HCT116 (cell line): ENCODE measurements around the gene C4A. TPM values are rescaled to one million over a fixed set of nuclear protein-coding genes. Genes with fewer than 3 reads are reported as not detected.
"Not testable (repeated sequence)": the region's sequence is repeated elsewhere in the genome, so short reads cannot be mapped to it uniquely, and the experiment has no call there.

ENCODE experiments used
- ATAC-seq: fragments of 200-7000 bp; cut with Tn5 transposase; 2 replicates; pipeline ENCODE4 v1.9.1; 2020; ENCODE audit warnings: mild to moderate bottlenecking, moderate library complexity
- BruUV-seq: library from RNA; stranded (reverse); fragments of 400-500 nt; replicated peaks from 2 replicates; lab custom pipeline; 2021; lab: Mats Ljungman, UMichigan
- CTCF ChIA-PET: fragments of 300-600 bp; sonication (Branson Sonifier 250); formaldehyde crosslinking; loops from one replicate; lab custom pipeline; 2021; ENCODE audit warnings: antibody characterized with exemption; lab: Charles Lee
- POLR2A ChIA-PET: fragments of 300-600, 350-600 bp; sonication (Branson Sonifier 250); formaldehyde crosslinking; loops from one replicate; lab custom pipeline; 2021; ENCODE audit warnings: antibody characterized with exemption; lab: Charles Lee
- RAD21 ChIA-PET, 2 experiments: fragments of 300-600 bp; sonication (Branson Sonifier 250); formaldehyde crosslinking; loops; one replicate each; lab custom pipeline; 2023; ENCODE audit warnings: low total read pairs in 2 of 2; ENCODE audit not compliant: uncharacterized antibody in 2 of 2, unreplicated experiment in 2 of 2, low non-redundant PET in 1 of 2; lab: Charles Lee
- DNase-seq: peaks from one replicate; pipeline ENCODE4 v3.0.0-alpha.2; 2010; ENCODE audit warnings: low read depth, low spot score
- H2AFZ ChIP-seq: fragments of 200-600 bp; shearing (Covaris generic), sonication (generic); 2 replicates; pipeline ENCODE4 v1.6.1; 2017; ENCODE audit warnings: low read depth, mixed run types, mixed read lengths, antibody characterized with exemption, low read length; ENCODE audit not compliant: poor library complexity, severe bottlenecking
- H3K27ac ChIP-seq: 2 replicates; pipeline ENCODE4 v1.5.1; 2012; ENCODE audit warnings: low read depth, low read length
- H3K27me3 ChIP-seq: fragments of 200-600 bp; sonication (generic); 2 replicates; pipeline ENCODE4 v1.6.1; 2016; ENCODE audit warnings: mixed run types, low read length, mixed read lengths; ENCODE audit not compliant: insufficient read depth
- H3K36me3 ChIP-seq, 2 experiments: fragments of 200-500 bp in 1 of 2; fragments of 200-600 bp in 1 of 2; sonication (Bioruptor generic) in 1 of 2; sonication (generic) in 1 of 2; 2 replicates each; pipeline versions ENCODE4 v1.5.1 to v1.6.1; 2014 to 2016; ENCODE audit warnings: low read length in 2 of 2, inconsistent platforms in 1 of 2, mixed read lengths in 1 of 2, mixed run types in 1 of 2; ENCODE audit not compliant: insufficient read depth in 2 of 2, control insufficient read depth in 1 of 2
- H3K4me1 ChIP-seq, 2 experiments: fragments of 200-600 bp in 1 of 2; sonication (generic) in 1 of 2; 2 replicates each; pipeline versions ENCODE4 v1.5.1 to v1.6.1; 2012 to 2017; ENCODE audit warnings: low read length in 2 of 2, inconsistent platforms in 1 of 2, mild to moderate bottlenecking in 1 of 2, mixed read lengths in 1 of 2, mixed run types in 1 of 2, moderate library complexity in 1 of 2; ENCODE audit not compliant: insufficient read depth in 2 of 2, control insufficient read depth in 1 of 2
- H3K4me2 ChIP-seq: fragments of 200-600 bp; sonication (generic); 2 replicates; pipeline ENCODE4 v1.6.1; 2017; ENCODE audit warnings: mixed run types, low read length, mixed read lengths
- H3K4me3 ChIP-seq, 2 experiments: fragments of 200-600 bp in 1 of 2; sonication (generic) in 1 of 2; replicated peaks in 1 of 2; 2 replicates each; pipeline ENCODE4 v1.5.1; 2011 to 2016; ENCODE audit warnings: low read length in 2 of 2, control low read depth in 1 of 2, low read depth in 1 of 2, mild to moderate bottlenecking in 1 of 2, mixed read lengths in 1 of 2, mixed run types in 1 of 2
- H3K79me2 ChIP-seq: fragments of 200-600 bp; sonication (generic); 2 replicates; pipeline ENCODE4 v1.6.1; 2017; ENCODE audit warnings: mild to moderate bottlenecking, mixed run types, low read length, moderate library complexity, mixed read lengths; ENCODE audit not compliant: insufficient read depth
- H3K9ac ChIP-seq: fragments of 200-600 bp; sonication (generic); 2 replicates; pipeline ENCODE4 v1.6.1; 2016; ENCODE audit warnings: low read length, mixed read lengths
- H3K9me2 ChIP-seq: fragments of 200-600 bp; sonication (generic), shearing (Covaris generic); 2 replicates; pipeline ENCODE4 v1.6.1; 2017; ENCODE audit warnings: mixed run types, mild to moderate bottlenecking, moderate library complexity; ENCODE audit not compliant: insufficient read depth
- H3K9me3 ChIP-seq, 2 experiments: fragments of 200-500 bp in 1 of 2; fragments of 200-600 bp in 1 of 2; sonication (Bioruptor generic) in 1 of 2; sonication (generic) in 1 of 2; 2 replicates each; pipeline ENCODE4 v1.6.1; 2014 to 2017; ENCODE audit warnings: low read length in 2 of 2, mixed read lengths in 2 of 2, inconsistent platforms in 1 of 2, low read depth in 1 of 2, mild to moderate bottlenecking in 1 of 2, mixed run types in 1 of 2, moderate library complexity in 1 of 2; ENCODE audit not compliant: control insufficient read depth in 1 of 2, insufficient read depth in 1 of 2
- H4K20me1 ChIP-seq: fragments of 200-600 bp; sonication (generic), shearing (Covaris generic); 2 replicates; pipeline ENCODE4 v1.6.1; 2017; ENCODE audit warnings: mixed run types, mild to moderate bottlenecking, moderate library complexity; ENCODE audit not compliant: insufficient read depth
- CBX3 ChIP-seq: IDR thresholded peaks from 2 replicates; pipeline ENCODE4 v1.6.1; 2012; ENCODE audit warnings: low read depth
- CEBPB ChIP-seq: IDR thresholded peaks from 2 replicates; pipeline ENCODE4 v1.6.1; 2012; ENCODE audit warnings: low read depth
- EGR1 ChIP-seq: IDR thresholded peaks from 2 replicates; pipeline ENCODE4 v1.6.1; 2012; ENCODE audit warnings: low read depth
- EZH2 ChIP-seq: fragments of 200-600 bp; sonication (generic); IDR thresholded peaks from 2 replicates; pipeline ENCODE4 v1.6.1; 2017; ENCODE audit warnings: antibody characterized with exemption, mixed run types
- FOSL1 ChIP-seq: IDR thresholded peaks from 2 replicates; pipeline ENCODE4 v1.6.1; 2012; ENCODE audit warnings: low read depth
- POLR2AphosphoS5 ChIP-seq: IDR thresholded peaks from 2 replicates; pipeline ENCODE4 v1.6.1; 2011; ENCODE audit warnings: mild to moderate bottlenecking, low read depth, low read length, moderate library complexity
- RAD21 ChIP-seq: IDR thresholded peaks from 2 replicates; pipeline ENCODE4 v1.6.1; 2012; ENCODE audit warnings: low read depth, mild to moderate bottlenecking
- SP1 ChIP-seq: IDR thresholded peaks from 2 replicates; pipeline ENCODE4 v1.6.1; 2012; ENCODE audit warnings: low read depth
- ZFX ChIP-seq: fragments of 450-650 bp; IDR thresholded peaks from 2 replicates; pipeline ENCODE4 v1.6.1; 2017
- intact Hi-C: fragments of 100-400 bp; cut with micrococcal nuclease; formaldehyde crosslinking; loops from 2 replicates; pipeline ENCODE4 v1.10.0; 2022
- microRNA counts: library from miRNA; unstranded; fragments of <30 nt; microRNA quantifications from one replicate; lab custom pipeline; 2015
- microRNA-seq: library from miRNA; unstranded; fragments of <30 nt; microRNA quantifications from one replicate; pipeline ENCODE4, GENCODE V29; 2016; ENCODE audit warnings: borderline number of aligned reads
- total RNA-seq: library from RNA; stranded (reverse); gene quantifications from one replicate; pipeline ENCODE4 v1.2.1, GENCODE V29; 2021; ENCODE audit not compliant: unreplicated experiment
- TF ChIP-seq, protein P1 (sequence below), 3 experiments: fragments of 200-600 bp in 1 of 3; sonication (generic) in 1 of 3; IDR thresholded peaks in 2 of 3; conservative IDR thresholded peaks in 1 of 3; 2 replicates each; pipeline ENCODE4 v1.5.1; 2012 to 2017; ENCODE audit warnings: low read depth in 2 of 3, low read length in 2 of 3, antibody characterized with exemption in 1 of 3, borderline replicate concordance in 1 of 3, control low read depth in 1 of 3, mild to moderate bottlenecking in 1 of 3, mixed read lengths in 1 of 3, mixed run types in 1 of 3, moderate library complexity in 1 of 3; ENCODE audit not compliant: insufficient read depth in 1 of 3

Gene C4A
- total RNA-seq, 1 experiment from 2014 or later = 5.1 TPM

DNA sequence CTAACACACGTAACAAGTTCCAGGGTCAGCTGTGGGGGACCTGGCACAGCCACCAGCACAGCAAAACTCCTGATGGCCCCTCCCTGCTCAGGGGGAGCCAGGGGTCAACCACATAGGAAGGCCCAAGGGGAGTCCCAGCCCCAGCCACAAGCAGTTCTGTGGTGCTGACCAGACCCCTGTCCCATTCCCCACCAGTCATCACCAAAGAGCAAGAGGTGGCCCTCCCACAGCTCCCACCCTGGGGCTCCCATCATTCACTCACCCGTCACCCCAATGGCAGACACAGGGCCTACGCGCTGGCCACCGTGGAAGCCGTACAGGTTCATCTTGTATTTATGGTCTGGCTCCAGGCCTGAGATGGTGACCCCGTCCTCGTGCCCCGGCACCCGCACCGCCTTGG, 67.9 kb downstream of the C4A start:
- H3K36me3 ChIP-seq, intact Hi-C loops, RAD21 ChIA-PET, H4K20me1 ChIP-seq, DNase-seq, H3K27me3 ChIP-seq, POLR2A ChIA-PET, BruUV-seq, CTCF ChIA-PET, H3K9me3 ChIP-seq, H3K79me2 ChIP-seq, H3K9ac ChIP-seq, H3K27ac ChIP-seq, ATAC-seq, H3K9me2 ChIP-seq, H3K4me3 ChIP-seq, H3K4me2 ChIP-seq, H2AFZ ChIP-seq: not testable (repeated sequence)
- H3K4me1 ChIP-seq = peaks cover 9 to 27% of the 10 kb centered on the region in 2 experiments

DNA sequence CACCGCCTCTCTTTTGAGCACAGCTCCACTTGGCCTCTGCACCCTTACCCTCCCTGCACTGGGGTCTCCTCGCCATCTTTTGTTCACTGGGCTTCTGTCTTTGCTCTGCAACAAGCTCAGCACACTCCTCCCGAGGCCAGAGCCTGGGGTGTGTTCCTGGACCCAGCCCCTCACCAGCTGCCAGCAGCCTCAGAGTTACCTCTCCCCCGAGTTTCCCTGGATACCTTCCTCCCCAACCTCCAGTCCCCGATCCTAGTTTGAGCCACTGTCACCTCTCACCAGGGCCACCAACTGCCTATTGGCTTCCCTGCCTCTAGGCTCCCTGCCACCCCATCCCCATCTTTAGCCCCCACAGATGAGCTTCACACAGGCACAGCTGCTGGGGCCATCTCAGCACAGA, 68.7 kb downstream of the C4A start:
- no peak for ATAC-seq
- POLR2A ChIA-PET = no interaction called here
- CTCF ChIA-PET = interaction anchor here (1.5 kb wide), 1 partner anchor 21 kb away, joined by 3 read pairs; no protein-coding TSS in a partner anchor
- Histone ChIP-seq H3K9ac (no peak overlapping the region), H3K79me2 (no peaks in the 10 kb centered on the region), H3K36me3 (no peaks in the 10 kb centered on the region), H3K27ac (no peak overlapping the region), H3K4me2 (no peak overlapping the region), H3K27me3 (no peaks in the 10 kb centered on the region), H3K4me3 (no peak overlapping the region), H3K9me2 (no peaks in the 10 kb centered on the region), H3K4me1 (peaks cover 9 to 27% of the 10 kb centered on the region in 2 experiments), H3K9me3 (no peaks in the 10 kb centered on the region), H2AFZ (no peak overlapping the region), H4K20me1 (no peaks in the 10 kb centered on the region)
- intact Hi-C loops = no loop called here
- DNase-seq = no peak
- no peak for TF ChIP-seq CBX3
- TF ChIP-seq CEBPB = no peak
- no peak for TF ChIP-seq RAD21
- no peak for TF ChIP-seq POLR2AphosphoS5
- no peak for TF ChIP-seq SP1
- no peak for TF ChIP-seq EGR1
- no peak for TF ChIP-seq FOSL1
- no peak for TF ChIP-seq ZFX
- TF ChIP-seq, protein P1, sequence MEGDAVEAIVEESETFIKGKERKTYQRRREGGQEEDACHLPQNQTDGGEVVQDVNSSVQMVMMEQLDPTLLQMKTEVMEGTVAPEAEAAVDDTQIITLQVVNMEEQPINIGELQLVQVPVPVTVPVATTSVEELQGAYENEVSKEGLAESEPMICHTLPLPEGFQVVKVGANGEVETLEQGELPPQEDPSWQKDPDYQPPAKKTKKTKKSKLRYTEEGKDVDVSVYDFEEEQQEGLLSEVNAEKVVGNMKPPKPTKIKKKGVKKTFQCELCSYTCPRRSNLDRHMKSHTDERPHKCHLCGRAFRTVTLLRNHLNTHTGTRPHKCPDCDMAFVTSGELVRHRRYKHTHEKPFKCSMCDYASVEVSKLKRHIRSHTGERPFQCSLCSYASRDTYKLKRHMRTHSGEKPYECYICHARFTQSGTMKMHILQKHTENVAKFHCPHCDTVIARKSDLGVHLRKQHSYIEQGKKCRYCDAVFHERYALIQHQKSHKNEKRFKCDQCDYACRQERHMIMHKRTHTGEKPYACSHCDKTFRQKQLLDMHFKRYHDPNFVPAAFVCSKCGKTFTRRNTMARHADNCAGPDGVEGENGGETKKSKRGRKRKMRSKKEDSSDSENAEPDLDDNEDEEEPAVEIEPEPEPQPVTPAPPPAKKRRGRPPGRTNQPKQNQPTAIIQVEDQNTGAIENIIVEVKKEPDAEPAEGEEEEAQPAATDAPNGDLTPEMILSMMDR (IDR thresholded peaks at IDR 0.05 in 2 of 3, conservative IDR thresholded peaks at IDR 0.05 in 1 of 3; ENCODE audit: borderline replicate concordance in 1 of 3, insufficient read depth in 1 of 3, low read depth in 2 of 3, low read length in 2 of 3) = no peak
- TF ChIP-seq EZH2 = no peak
- RAD21 ChIA-PET = interaction anchor here in 1 of 2 experiments (0.6 kb wide), 1 partner anchor 369 kb away, joined by 3 read pairs; the partner anchor contains the start of gene LY6G5C
- BruUV-seq = no TSS peak

MicroRNAs encoded within 50 kb of the gene (microRNA counts, 767-probe panel; counts per million panel counts)
- not detected for microRNA hsa-miR-1236 (lab: Ali Mortazavi, UCI)

Small RNAs within 50 kb of the gene (microRNA-seq; reads per million reads assigned to microRNA genes)
- not detected for gene MIR1236

Other genes with a start within 250 kb of the C4A start
- 432 TPM for gene CLIC1, start 245.5 kb upstream of the C4A start, total RNA-seq
- 90.4 TPM for gene MSH5, start 242.1 kb upstream of the C4A start, total RNA-seq
- gene SAPCD1, start 219.4 kb upstream of the C4A start, total RNA-seq = 18.2 TPM
- 14.6 TPM for gene VWA7, start 204.7 kb upstream of the C4A start, total RNA-seq
- 254 TPM for gene VARS1, start 186.3 kb upstream of the C4A start, total RNA-seq
- gene LSM2, start 175.1 kb upstream of the C4A start, total RNA-seq = 89.7 TPM
- gene HSPA1L, start 166.8 kb upstream of the C4A start, total RNA-seq = 0.12 TPM
- gene HSPA1A, start 166.5 kb upstream of the C4A start, total RNA-seq = 5.0 TPM
- 214 TPM for gene HSPA1B, start 154.3 kb upstream of the C4A start, total RNA-seq
- 15.1 TPM for gene NEU1, start 119.2 kb upstream of the C4A start, total RNA-seq
- 0.74 TPM for gene SLC44A4, start 103.1 kb upstream of the C4A start, total RNA-seq
- gene EHMT2, start 84.4 kb upstream of the C4A start, total RNA-seq = 84.0 TPM
- gene ZBTB12, start 80.0 kb upstream of the C4A start, total RNA-seq = 10.3 TPM
- gene C2, start 54.3 kb upstream of the C4A start, total RNA-seq = 3.1 TPM
- 1.5 TPM for gene CFB, start 36.0 kb upstream of the C4A start, total RNA-seq
- gene NELFE, start 23.1 kb upstream of the C4A start, total RNA-seq = 68.3 TPM
- gene SKIC2, start 22.9 kb upstream of the C4A start, total RNA-seq = 68.0 TPM
- 16.4 TPM for gene DXO, start 9.9 kb upstream of the C4A start, total RNA-seq
- gene C4B, start 32.7 kb downstream of the C4A start, total RNA-seq = 6.3 TPM
- gene CYP21A2, start 56.4 kb downstream of the C4A start, total RNA-seq = 1.4 TPM
- gene TNXB, start 127.3 kb downstream of the C4A start, total RNA-seq = 8.5 TPM
- gene ATF6B, start 146.2 kb downstream of the C4A start, total RNA-seq = 63.9 TPM
- gene FKBPL, start 148.2 kb downstream of the C4A start, total RNA-seq = 11.2 TPM
- gene PRRT1, start 169.9 kb downstream of the C4A start, total RNA-seq = 6.1 TPM
- 21.0 TPM for gene PPT2, start 172.1 kb downstream of the C4A start, total RNA-seq
- gene EGFL8, start 182.5 kb downstream of the C4A start, total RNA-seq = 29.0 TPM
- gene AGPAT1, start 194.0 kb downstream of the C4A start, total RNA-seq = 55.6 TPM
- 45.9 TPM for gene RNF5, start 196.3 kb downstream of the C4A start, total RNA-seq
- gene AGER, start 202.2 kb downstream of the C4A start, total RNA-seq = 22.6 TPM
- gene PBX2, start 208.1 kb downstream of the C4A start, total RNA-seq = 79.0 TPM
- 1.2 TPM for gene GPSM3, start 210.6 kb downstream of the C4A start, total RNA-seq
- gene NOTCH4, start 242.0 kb downstream of the C4A start, total RNA-seq = 0.81 TPM